Measurements from ENCODE around the gene MOGAT1. TPM values are rescaled to one million over a fixed set of nuclear protein-coding genes. Genes with fewer than 3 reads are reported as not detected.
"Not testable (repeated sequence)": the region's sequence is repeated elsewhere in the genome, so short reads cannot be mapped to it uniquely, and the experiment has no call there.

MOGAT1 gene
- total RNA-seq, 1 experiment from 2014 or later, result not detected

GRCh38 chr2:222753251-222753824 lies 81.9 kb downstream of the MOGAT1 start:
- no peak overlapping the region for H2AFZ ChIP-seq (ENCODE audit: low read length)
- CTCF ChIA-PET, result interaction anchor here (0.6 kb wide), 1 partner anchor 107 kb away, joined by 3 read pairs; no protein-coding TSS in a partner anchor
- intact Hi-C loops (cut with micrococcal nuclease), result no loop called here
- H3K9me3 ChIP-seq (ENCODE audit: low read length), result no peaks in the 10 kb centered on the region
- TF ChIP-seq EZH2 (IDR thresholded peaks at IDR 0.05; ENCODE audit: low read length, unreplicated experiment) (no peak), CTCF (conservative IDR thresholded peaks at IDR 0.05; ENCODE audit: low read depth, low read length) (no peak), EZH2phosphoT487 (IDR thresholded peaks at IDR 0.05; ENCODE audit: borderline replicate concordance, low read length) (no peak)
- no peak overlapping the region for H3K4me3 ChIP-seq (ENCODE audit: low read length)
- ATAC-seq (no peak), DNase-seq (peak; percentile 44)
- POLR2A ChIA-PET (ENCODE audit: unreplicated experiment), result no interaction called here
- H3K27ac ChIP-seq (ENCODE audit: low read length), result no peak overlapping the region
- no peaks in the 10 kb centered on the region; the same call in 1 of the 2 replicates for H3K9me2 ChIP-seq (replicated peaks; ENCODE audit: low read length)
- no peak overlapping the region for H3K9ac ChIP-seq (ENCODE audit: low read length)
- no peaks in the 10 kb centered on the region for H3K36me3 ChIP-seq (ENCODE audit: low read depth, low read length)
- no peaks in the 10 kb centered on the region for H3K27me3 ChIP-seq (ENCODE audit: low read length)
- H3K79me2 ChIP-seq (ENCODE audit: low read length), result no peaks in the 10 kb centered on the region
- no TSS peak for BruUV-seq (replicated peaks)
- H3F3A ChIP-seq (ENCODE audit: low read length, unreplicated experiment), result no peaks in the 10 kb centered on the region
- H3K4me2 ChIP-seq (ENCODE audit: low read length), result no peak overlapping the region; the same call in 1 of the 2 replicates
- no peaks in the 10 kb centered on the region for H4K20me1 ChIP-seq (ENCODE audit: low read length)
- peaks cover 25% of the 10 kb centered on the region for H3K4me1 ChIP-seq (ENCODE audit: insufficient read depth, low read length)

GRCh38 chr2:222754324-222754930 lies 83.0 kb downstream of the MOGAT1 start:
- H3K27me3 ChIP-seq (ENCODE audit: low read length), result no peaks in the 10 kb centered on the region
- H3K9me2 ChIP-seq (replicated peaks; ENCODE audit: low read length), result no peaks in the 10 kb centered on the region; the same call in 1 of the 2 replicates
- H3K36me3 ChIP-seq (ENCODE audit: low read depth, low read length), result no peaks in the 10 kb centered on the region
- TF ChIP-seq CTCF (conservative IDR thresholded peaks at IDR 0.05; ENCODE audit: low read depth, low read length) (no peak), EZH2 (IDR thresholded peaks at IDR 0.05; ENCODE audit: low read length, unreplicated experiment) (no peak), EZH2phosphoT487 (IDR thresholded peaks at IDR 0.05; ENCODE audit: borderline replicate concordance, low read length) (no peak)
- H3K27ac ChIP-seq (ENCODE audit: low read length), result no peak overlapping the region
- H3K4me2 ChIP-seq (ENCODE audit: low read length), result no peak overlapping the region
- no peak for ATAC-seq
- intact Hi-C loops (cut with micrococcal nuclease), result no loop called here
- H3F3A ChIP-seq (ENCODE audit: low read length, unreplicated experiment), result no peaks in the 10 kb centered on the region
- peaks cover 25% of the 10 kb centered on the region for H3K4me1 ChIP-seq (ENCODE audit: insufficient read depth, low read length)
- no peak overlapping the region for H3K4me3 ChIP-seq (ENCODE audit: low read length)
- ChIA-PET POLR2A (ENCODE audit: unreplicated experiment) (no interaction called here), CTCF (no interaction called here)
- no peaks in the 10 kb centered on the region for H4K20me1 ChIP-seq (ENCODE audit: low read length)
- DNase-seq, result no peak
- BruUV-seq (replicated peaks), result no TSS peak
- no peaks in the 10 kb centered on the region for H3K9me3 ChIP-seq (ENCODE audit: low read length)
- no peaks in the 10 kb centered on the region for H3K79me2 ChIP-seq (ENCODE audit: low read length)
- no peak overlapping the region for H2AFZ ChIP-seq (ENCODE audit: low read length)
- H3K9ac ChIP-seq (ENCODE audit: low read length), result no peak overlapping the region

- H3K27ac ChIP-seq (ENCODE audit: low read length); H2AFZ ChIP-seq (ENCODE audit: low read length); CTCF ChIA-PET; BruUV-seq (replicated peaks); intact Hi-C loops (cut with micrococcal nuclease); H3K36me3 ChIP-seq (ENCODE audit: low read depth, low read length); POLR2A ChIA-PET (ENCODE audit: unreplicated experiment); H4K20me1 ChIP-seq (ENCODE audit: low read length); H3K9ac ChIP-seq (ENCODE audit: low read length); DNase-seq; H3K27me3 ChIP-seq (ENCODE audit: low read length); H3K79me2 ChIP-seq (ENCODE audit: low read length); ATAC-seq; H3K4me2 ChIP-seq (ENCODE audit: low read length); H3K9me2 ChIP-seq (replicated peaks; ENCODE audit: low read length); H3F3A ChIP-seq (ENCODE audit: low read length, unreplicated experiment); H3K4me3 ChIP-seq (ENCODE audit: low read length); H3K9me3 ChIP-seq (ENCODE audit: low read length): not testable (repeated sequence)
- peaks cover 25% of the 10 kb centered on the region for H3K4me1 ChIP-seq (ENCODE audit: insufficient read depth, low read length)
Measured at GRCh38 chr2:222755593-222755992, 84.1 kb downstream of the MOGAT1 start.
